CD14-positive monocyte (primary cell): Measurements from ENCODE around the gene GAD2. TPM values are rescaled to one million over a fixed set of nuclear protein-coding genes. Genes with fewer than 3 reads are reported as not detected.

ENCODE experiments used
- DNase-seq, 3 donors: peaks; one replicate each; pipeline ENCODE4 v3.0.0-alpha.2; 2011 to 2022
- H2AFZ ChIP-seq: 2 replicates; pipeline ENCODE4 v1.6.0; 2012; ENCODE audit warnings: mild to moderate bottlenecking, low read depth, low read length, inconsistent platforms; ENCODE audit not compliant: insufficient read depth, poor library complexity, severe bottlenecking
- H3K27ac ChIP-seq, 2 donors: 1 replicate in 1 of 2; 2 replicates in 1 of 2; pipeline ENCODE4 v1.5.1; 2012 to 2013; ENCODE audit warnings: low read length in 2 of 2, control low read depth in 1 of 2, inconsistent platforms in 1 of 2, low read depth in 1 of 2, mild to moderate bottlenecking in 1 of 2
- H3K27me3 ChIP-seq, 2 donors: one replicate each; pipeline versions ENCODE4 v1.6.0 to v1.6.1; 2011 to 2013; ENCODE audit warnings: low read length in 2 of 2; ENCODE audit not compliant: control insufficient read depth in 2 of 2, insufficient read depth in 2 of 2
- H3K36me3 ChIP-seq, 2 donors: replicated peaks in 1 of 2; 1 replicate in 1 of 2; 2 replicates in 1 of 2; pipeline versions ENCODE4 v1.5.1 to v1.6.1; 2012 to 2013; ENCODE audit warnings: low read length in 2 of 2, control low read depth in 1 of 2, inconsistent platforms in 1 of 2, mild to moderate bottlenecking in 1 of 2; ENCODE audit not compliant: insufficient read depth in 2 of 2, control insufficient read depth in 1 of 2
- H3K4me1 ChIP-seq, 2 donors: 1 replicate in 1 of 2; 2 replicates in 1 of 2; pipeline versions ENCODE4 v1.5.1 to v1.6.1; 2012 to 2013; ENCODE audit warnings: low read length in 2 of 2, control low read depth in 1 of 2, inconsistent platforms in 1 of 2, mild to moderate bottlenecking in 1 of 2, moderate library complexity in 1 of 2; ENCODE audit not compliant: insufficient read depth in 2 of 2, control insufficient read depth in 1 of 2
- H3K4me2 ChIP-seq: replicated peaks from 2 replicates; pipeline ENCODE3; 2012; ENCODE audit warnings: low read length, moderate library complexity, mild to moderate bottlenecking; ENCODE audit not compliant: poor library complexity, severe bottlenecking; ENCODE audit errors: extremely low read depth
- H3K4me3 ChIP-seq, 3 experiments: fragments of 200-600 bp in 1 of 3; sonication (generic) in 1 of 3; replicated peaks in 1 of 3; 1 replicate in 2 of 3; 2 replicates in 1 of 3; pipeline ENCODE4 v1.5.1; 2011 to 2013; ENCODE audit warnings: low read length in 3 of 3, mild to moderate bottlenecking in 3 of 3, control low read depth in 2 of 3, low read depth in 2 of 3, inconsistent platforms in 1 of 3, moderate library complexity in 1 of 3
- H3K79me2 ChIP-seq: 2 replicates; pipeline ENCODE4 v1.6.0; 2012; ENCODE audit warnings: mild to moderate bottlenecking, control low read depth, inconsistent platforms, low read length, moderate library complexity; ENCODE audit not compliant: insufficient read depth
- H3K9ac ChIP-seq: 2 replicates; pipeline ENCODE4 v1.6.0; 2017; ENCODE audit warnings: low read length, mild to moderate bottlenecking; ENCODE audit not compliant: insufficient read depth, poor library complexity, severe bottlenecking
- H3K9me3 ChIP-seq, 2 donors: replicated peaks in 1 of 2; 1 replicate in 1 of 2; 2 replicates in 1 of 2; pipeline versions ENCODE4 v1.5.1 to v1.6.1; 2012 to 2013; ENCODE audit warnings: low read length in 2 of 2, control low read depth in 1 of 2; ENCODE audit not compliant: control insufficient read depth in 1 of 2, insufficient read depth in 1 of 2
- H4K20me1 ChIP-seq: 2 replicates; pipeline ENCODE4 v1.6.0; 2012; ENCODE audit warnings: mild to moderate bottlenecking, low read length, control low read depth, moderate library complexity; ENCODE audit not compliant: insufficient read depth
- H3K27ac Mint-ChIP-seq, 7 donors: one replicate each; pipeline ENCODE4 v1.8.0; 2020; ENCODE audit warnings: mild to moderate bottlenecking in 7 of 7, mixed read lengths in 7 of 7, moderate library complexity in 6 of 7, inconsistent platforms in 2 of 7
- H3K27me3 Mint-ChIP-seq, 3 donors: one replicate each; pipeline ENCODE4 v1.8.0; 2021 to 2022; ENCODE audit warnings: low read depth in 3 of 3, mild to moderate bottlenecking in 3 of 3, mixed read lengths in 3 of 3, moderate library complexity in 3 of 3, inconsistent platforms in 1 of 3
- H3K36me3 Mint-ChIP-seq, 2 donors: one replicate each; pipeline ENCODE4 v1.8.0; 2020; ENCODE audit warnings: mixed read lengths in 2 of 2, inconsistent platforms in 1 of 2, mild to moderate bottlenecking in 1 of 2
- H3K4me1 Mint-ChIP-seq: one replicate; pipeline ENCODE4 v1.8.0; 2020; ENCODE audit warnings: mild to moderate bottlenecking, mixed read lengths
- H3K4me3 Mint-ChIP-seq, 2 donors: one replicate each; pipeline ENCODE4 v1.8.0; 2020; ENCODE audit warnings: mild to moderate bottlenecking in 2 of 2, mixed read lengths in 2 of 2, moderate library complexity in 1 of 2
- H3K9me3 Mint-ChIP-seq, 7 donors: one replicate each; pipeline ENCODE4 v1.8.0; 2020 to 2022; ENCODE audit warnings: mixed read lengths in 7 of 7, mild to moderate bottlenecking in 6 of 7, moderate library complexity in 6 of 7, inconsistent platforms in 2 of 7
- WGBS: methylation state at CpG from one replicate; pipeline ENCODE4 v1.1.5; 2013; ENCODE audit warnings: missing lambda C conversion rate; ENCODE audit not compliant: insufficient coverage; 5-methylcytosine and 5-hydroxymethylcytosine counted together
- intact Hi-C, 2 donors: fragments of 100-400 bp; cut with micrococcal nuclease; formaldehyde crosslinking; loops; one replicate each; pipeline versions ENCODE4 v1.15.0 to v1.15.1; 2023
- polyA plus RNA-seq, 3 donors: library from polyadenylated mRNA; depleted of rRNA in 1 of 3; unstranded in 2 of 3; stranded (reverse) in 1 of 3; fragments of 300-500 nt in 2 of 3; fragments of >200 nt in 1 of 3; fragmentation: Illumina TruSeq in 2 of 3; gene quantifications; 1 replicate in 2 of 3; 2 replicates in 1 of 3; pipeline ENCODE4 v1.2.3, GENCODE V29; 2012 to 2021
- TF ChIP-seq, protein P1 (sequence below): fragments of 200-600 bp; IDR thresholded peaks from one replicate; pipeline ENCODE4 v1.8.0; 2022; ENCODE audit warnings: antibody characterized with exemption, mild to moderate bottlenecking

GAD2 gene
- polyA plus RNA-seq, 3 donors = not detected

DNA sequence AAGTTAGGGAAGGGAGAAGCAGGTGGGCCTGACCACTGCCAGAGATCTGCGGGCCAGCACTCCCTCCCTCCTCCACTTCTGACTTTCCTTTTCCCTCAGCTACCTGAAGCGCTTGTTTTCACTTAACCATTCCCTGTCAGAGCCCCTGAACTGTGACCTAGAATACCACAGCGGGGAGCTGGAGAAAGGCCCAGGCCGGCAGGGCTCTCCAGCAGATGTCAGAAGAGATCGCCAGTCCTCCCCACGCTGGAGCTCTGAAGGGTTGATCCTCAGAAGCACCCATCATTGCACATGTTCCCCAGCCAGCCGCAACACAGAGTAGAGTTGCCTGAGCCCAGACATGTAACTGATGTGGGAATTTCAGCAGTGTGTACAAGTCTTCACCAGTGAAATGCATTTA lies 44.4 kb upstream of the GAD2 start:
- intact Hi-C loops = no loop called here
- no peak overlapping the region for H3K27ac ChIP-seq
- no peaks in the 10 kb centered on the region for H3K36me3 ChIP-seq
- H3K79me2 ChIP-seq = no peaks in the 10 kb centered on the region
- Mint-ChIP-seq H3K36me3 (no peaks in the 10 kb centered on the region), H3K27ac (no peak overlapping the region), H3K27me3 (peaks cover 2 to 15% (median 6%) of the 10 kb centered on the region in 3 donors), H3K4me1 (no peaks in the 10 kb centered on the region), H3K4me3 (no peak overlapping the region), H3K9me3 (peaks cover 0 to 4% (median 0%) of the 10 kb centered on the region in 7 donors)
- peaks cover 2 to 3% of the 10 kb centered on the region in 2 donors for H3K27me3 ChIP-seq
- H4K20me1 ChIP-seq = no peaks in the 10 kb centered on the region
- H3K4me3 ChIP-seq = no peak overlapping the region
- 95% methylated on average over 4 of the region's 7 CpGs for WGBS
- TF ChIP-seq, protein P1, sequence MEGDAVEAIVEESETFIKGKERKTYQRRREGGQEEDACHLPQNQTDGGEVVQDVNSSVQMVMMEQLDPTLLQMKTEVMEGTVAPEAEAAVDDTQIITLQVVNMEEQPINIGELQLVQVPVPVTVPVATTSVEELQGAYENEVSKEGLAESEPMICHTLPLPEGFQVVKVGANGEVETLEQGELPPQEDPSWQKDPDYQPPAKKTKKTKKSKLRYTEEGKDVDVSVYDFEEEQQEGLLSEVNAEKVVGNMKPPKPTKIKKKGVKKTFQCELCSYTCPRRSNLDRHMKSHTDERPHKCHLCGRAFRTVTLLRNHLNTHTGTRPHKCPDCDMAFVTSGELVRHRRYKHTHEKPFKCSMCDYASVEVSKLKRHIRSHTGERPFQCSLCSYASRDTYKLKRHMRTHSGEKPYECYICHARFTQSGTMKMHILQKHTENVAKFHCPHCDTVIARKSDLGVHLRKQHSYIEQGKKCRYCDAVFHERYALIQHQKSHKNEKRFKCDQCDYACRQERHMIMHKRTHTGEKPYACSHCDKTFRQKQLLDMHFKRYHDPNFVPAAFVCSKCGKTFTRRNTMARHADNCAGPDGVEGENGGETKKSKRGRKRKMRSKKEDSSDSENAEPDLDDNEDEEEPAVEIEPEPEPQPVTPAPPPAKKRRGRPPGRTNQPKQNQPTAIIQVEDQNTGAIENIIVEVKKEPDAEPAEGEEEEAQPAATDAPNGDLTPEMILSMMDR = no peak
- no peak for DNase-seq
- no peak overlapping the region for H2AFZ ChIP-seq
- H3K4me1 ChIP-seq = no peaks in the 10 kb centered on the region
- no peaks in the 10 kb centered on the region for H3K9me3 ChIP-seq
- no peak overlapping the region for H3K9ac ChIP-seq
- no peak overlapping the region for H3K4me2 ChIP-seq

DNA sequence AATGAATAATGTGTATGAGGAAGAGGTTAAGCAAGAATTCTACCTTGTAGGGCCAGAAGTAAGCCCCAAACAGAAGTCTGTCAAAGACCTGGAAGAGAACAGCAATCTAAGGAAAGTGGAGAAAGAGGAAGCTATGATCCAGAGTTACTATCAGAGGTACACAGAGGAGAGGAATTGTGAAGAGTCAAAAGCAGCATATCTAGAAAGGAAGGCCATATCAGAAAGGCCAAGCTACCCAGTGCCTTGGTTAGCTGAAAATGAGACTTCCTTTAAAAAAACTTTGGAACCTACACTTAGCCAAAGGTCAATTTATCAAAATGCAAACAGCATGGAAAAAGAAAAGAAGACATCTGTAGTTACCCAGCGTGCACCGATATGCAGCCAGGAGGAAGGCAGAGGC lies 42.7 kb upstream of the GAD2 start:
- no peak for DNase-seq
- Histone ChIP-seq H3K4me1 (no peaks in the 10 kb centered on the region), H3K9ac (no peak overlapping the region), H3K79me2 (no peaks in the 10 kb centered on the region), H2AFZ (no peak overlapping the region), H3K36me3 (no peaks in the 10 kb centered on the region), H3K4me2 (no peak overlapping the region), H4K20me1 (no peaks in the 10 kb centered on the region), H3K27ac (no peak overlapping the region), H3K4me3 (no peak overlapping the region), H3K27me3 (peaks cover 0 to 2% of the 10 kb centered on the region in 2 donors), H3K9me3 (no peaks in the 10 kb centered on the region)
- H3K9me3 Mint-ChIP-seq = peaks cover 0 to 4% (median 0%) of the 10 kb centered on the region in 7 donors
- H3K27me3 Mint-ChIP-seq = peaks cover 4 to 14% (median 9%) of the 10 kb centered on the region in 3 donors
- 77% methylated on average over 2 of the region's 2 CpGs for WGBS
- H3K4me1 Mint-ChIP-seq = no peaks in the 10 kb centered on the region
- intact Hi-C loops = no loop called here
- no peaks in the 10 kb centered on the region for H3K36me3 Mint-ChIP-seq
- TF ChIP-seq, protein P1 = no peak
- no peak overlapping the region for H3K4me3 Mint-ChIP-seq
- H3K27ac Mint-ChIP-seq = no peak overlapping the region
